Head of caudate nucleus (tissue), 42 donors: ENCODE data around the gene LSM7.
A peak's percentile ranks its signal among the peaks of the same experiment; 100 is the strongest.

Experiments used
- DNase-seq, 42 donors: peaks; one replicate each; pipeline versions ENCODE4 v3.0.0 to v3.0.0-alpha.2; 2020 to 2021; ENCODE audit warnings: mixed read lengths in 7 of 42
- intact Hi-C: fragments of 100-400 bp; cut with DNase I; formaldehyde crosslinking; loops from one replicate; pipeline ENCODE4 v1.15.0; 2022

Gene LSM7

DNA sequence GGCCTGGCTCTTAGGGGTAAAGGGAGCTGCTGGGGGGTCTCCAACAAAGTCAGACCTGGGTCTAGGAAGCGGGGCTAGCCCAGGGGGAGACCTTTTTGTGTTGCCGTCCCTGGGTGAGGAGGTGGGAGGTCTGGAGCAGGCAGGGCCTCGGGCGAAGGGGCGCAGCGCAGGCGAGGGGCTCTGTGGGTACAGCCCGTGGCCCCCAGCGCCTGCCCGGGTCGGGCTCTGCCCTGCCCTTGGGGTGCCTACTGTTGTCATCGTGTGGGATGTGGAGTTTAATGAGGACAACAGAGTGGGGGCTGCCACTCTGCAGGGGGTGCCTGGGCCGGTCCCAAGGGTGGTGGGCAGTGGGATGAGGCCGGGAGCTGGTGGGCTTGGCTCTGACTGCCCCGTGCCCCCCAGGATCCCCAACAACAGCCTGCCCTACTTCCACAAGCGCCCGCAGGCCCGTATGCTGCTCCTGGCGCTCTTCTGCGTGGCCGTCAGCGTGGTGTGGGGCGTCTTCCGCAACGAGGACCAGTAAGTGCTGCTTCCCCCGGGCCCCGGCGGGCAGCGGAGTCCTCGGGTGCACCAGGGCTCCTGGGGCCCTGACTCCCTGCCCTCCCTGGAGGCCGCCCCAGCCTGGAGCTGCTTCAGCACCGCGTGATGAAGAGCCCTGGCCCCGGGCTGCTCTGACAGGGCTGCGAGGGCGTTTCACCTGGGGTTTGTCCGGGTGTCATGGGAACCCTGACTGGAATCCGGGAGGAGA is 12.3 kb upstream of the LSM7 start:
- DNase-seq = no peak
- intact Hi-C loops = no loop called here

DNA sequence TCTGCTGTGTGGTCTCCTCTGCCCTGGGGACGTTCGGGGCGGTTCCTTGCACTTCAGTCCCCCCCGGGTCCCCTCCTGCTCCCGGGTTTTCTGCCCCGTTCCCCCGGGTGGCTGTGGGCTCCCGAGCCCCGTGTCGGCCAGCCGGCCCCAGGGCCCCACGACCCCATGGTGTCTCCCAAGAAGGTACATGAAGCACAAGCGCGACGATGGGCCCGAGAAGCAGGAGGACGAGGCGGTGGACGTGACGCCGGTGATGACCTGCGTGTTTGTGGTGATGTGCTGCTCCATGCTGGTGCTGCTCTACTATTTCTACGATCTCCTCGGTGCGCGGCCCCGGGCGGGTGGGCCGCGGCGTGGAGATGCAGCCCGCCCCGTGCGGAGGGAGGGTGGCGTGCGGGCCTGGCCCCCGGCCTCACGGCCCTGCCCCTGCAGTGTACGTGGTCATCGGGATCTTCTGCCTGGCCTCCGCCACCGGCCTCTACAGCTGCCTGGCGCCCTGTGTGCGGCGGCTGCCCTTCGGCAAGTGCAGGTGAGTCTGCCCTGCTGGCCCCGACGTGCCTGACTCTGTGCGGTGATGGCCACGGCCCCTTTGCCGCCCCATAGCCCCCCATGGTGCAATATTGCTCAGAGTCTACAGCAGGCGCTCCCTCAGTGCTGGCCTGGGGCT is 11.4 kb upstream of the LSM7 start:
- no peak for DNase-seq
- intact Hi-C loops = no loop called here

DNA sequence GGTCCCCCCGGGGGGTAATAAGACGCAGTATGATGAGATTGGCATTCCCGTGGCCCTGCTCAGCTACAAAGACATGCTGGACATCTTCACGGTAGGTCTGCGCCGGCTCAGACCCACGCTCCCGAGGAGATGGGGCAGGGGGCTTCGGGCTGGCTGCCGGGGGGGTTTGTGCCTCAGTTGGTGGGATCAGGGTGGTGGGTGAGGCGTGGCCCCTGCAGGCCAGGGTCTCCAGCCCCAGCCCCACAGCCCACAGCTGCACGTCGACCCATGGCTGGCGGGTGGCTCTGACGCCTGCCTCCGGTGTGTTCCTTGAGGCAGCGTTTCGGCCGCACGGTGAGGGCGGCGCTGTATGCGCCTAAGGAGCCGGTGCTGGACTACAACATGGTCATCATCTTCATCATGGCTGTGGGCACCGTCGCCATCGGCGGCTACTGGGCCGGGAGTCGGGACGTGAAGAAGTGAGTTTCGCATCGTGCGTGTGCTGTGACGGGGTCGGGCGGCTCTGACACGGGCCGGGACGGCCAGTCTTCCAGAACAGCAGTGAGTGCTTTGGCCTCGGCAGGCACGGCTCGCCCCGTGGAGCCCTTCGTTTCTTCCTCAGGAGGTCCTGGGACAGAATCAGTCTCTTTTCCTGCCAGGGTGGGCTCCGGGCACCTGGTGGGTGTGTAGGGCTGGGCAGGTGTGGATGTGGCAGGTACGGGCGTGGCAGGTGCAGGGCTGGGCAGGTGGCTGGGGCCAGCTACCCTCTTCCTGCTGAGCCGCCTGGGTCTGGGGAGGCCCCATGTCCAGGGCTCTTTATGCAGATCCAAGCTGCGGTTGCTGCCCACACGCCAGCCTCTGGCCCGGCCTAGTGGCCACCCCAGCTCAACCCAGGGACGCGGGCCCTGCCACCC is 10.6 kb upstream of the LSM7 start:
- no peak for DNase-seq
- intact Hi-C loops = no loop called here

DNA sequence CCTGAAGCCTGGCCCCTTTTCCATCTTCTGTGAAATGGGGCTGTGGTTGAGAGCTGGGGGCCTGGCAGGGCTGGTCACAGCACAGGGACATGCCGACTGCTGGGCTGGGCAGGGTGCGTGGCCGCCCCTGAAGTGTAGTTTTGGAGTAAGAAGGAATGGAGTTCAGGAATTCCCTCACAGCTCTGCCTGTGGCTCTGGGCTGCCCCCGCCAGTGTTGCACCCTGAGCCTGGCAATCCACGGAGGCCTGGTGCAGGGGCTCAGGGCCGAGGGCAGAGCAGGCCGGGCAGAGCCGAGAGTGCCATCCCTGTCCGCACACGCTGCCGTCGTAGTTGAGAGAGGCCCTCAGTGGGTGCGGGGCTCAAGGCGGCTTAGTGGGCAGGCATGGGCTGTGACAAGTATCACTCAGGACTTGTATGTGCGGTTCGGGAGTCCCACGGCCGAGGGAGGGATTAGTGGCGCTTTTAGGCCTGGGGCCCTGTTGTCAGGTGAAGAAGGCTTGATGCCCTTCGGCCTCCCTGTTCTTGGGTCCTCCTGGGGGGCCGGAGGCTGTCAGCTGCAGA is 9.7 kb upstream of the LSM7 start:
- no peak for DNase-seq
- intact Hi-C loops = no loop called here

DNA sequence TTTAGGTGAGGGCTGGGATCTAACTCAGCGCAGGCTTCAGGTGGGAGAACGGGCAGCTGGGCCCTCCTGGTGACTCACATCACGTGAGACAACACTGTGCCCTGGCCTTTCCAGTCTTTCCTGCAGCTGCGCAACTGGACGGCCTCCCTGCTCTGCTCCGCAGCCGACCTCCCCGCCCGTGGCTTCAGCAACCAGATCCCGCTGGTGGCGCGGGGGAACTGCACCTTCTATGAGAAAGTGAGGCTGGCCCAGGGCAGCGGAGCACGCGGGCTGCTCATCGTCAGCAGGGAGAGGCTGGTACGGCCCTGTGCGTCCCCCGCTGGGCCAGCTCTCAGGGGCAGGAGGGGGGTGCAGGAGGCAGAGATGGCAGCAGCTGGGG is 8.9 kb upstream of the LSM7 start:
- intact Hi-C loops = no loop called here
- peak; percentile 38 to 90 (median 70) for DNase-seq

DNA sequence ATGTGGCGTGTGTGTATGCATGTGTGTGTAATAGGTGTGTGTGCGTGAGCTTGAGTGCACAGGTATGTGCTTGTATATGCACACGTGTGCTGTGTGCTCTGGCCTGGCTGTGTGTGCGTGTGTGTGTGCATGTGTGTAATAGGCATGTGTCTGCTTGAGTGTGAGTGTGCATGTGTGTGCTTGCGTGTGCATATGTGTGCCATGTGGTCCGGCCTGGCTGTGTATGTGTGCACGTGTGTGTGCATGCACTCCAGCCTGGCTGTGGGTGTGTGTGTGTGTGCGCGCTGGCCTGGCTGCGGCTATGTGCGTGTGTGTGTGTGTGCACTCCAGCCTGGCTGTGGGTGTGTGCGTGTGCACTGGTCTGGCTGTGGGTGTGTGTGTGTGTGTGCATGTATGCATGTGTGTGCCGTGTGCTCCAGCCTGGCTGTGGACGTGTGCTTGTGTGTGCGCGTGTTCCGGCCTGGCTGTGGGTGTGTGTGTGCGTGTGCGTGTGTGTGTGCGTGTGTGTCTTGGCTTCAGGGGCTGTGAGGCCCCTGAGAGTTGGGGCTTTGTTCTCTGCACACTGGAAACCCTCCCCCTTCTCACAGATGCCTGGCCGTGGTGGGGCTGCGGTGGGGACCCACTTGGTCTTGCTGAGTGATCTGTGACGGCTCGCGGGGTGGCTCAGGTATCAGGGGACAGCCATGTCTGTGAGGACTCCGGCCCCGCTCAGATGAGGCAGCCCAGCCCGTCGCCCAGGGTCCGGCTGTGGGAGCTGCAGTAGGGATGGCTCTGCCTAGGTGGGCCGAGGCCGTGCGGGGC is 8.3 kb upstream of the LSM7 start:
- intact Hi-C loops = no loop called here

DNA sequence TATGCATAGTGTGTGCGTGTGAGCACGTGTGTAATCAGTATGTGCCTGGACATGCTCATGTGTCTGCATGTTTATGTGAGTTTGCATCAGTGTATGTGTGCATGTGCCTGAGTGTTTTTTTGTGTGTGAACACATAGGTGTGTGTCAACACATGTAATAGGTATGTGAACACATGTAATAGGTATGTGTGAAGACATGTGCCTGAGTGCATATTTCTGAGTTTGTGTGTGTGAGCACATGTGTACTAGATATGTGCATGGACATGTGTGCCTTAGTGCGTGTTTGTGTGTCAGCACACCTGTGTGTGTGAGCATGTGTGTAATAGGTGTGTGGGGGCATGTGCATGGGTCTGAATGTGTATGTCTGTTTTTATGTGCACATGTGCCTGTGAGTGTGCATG is 7.5 kb upstream of the LSM7 start:
- no peak for DNase-seq
- intact Hi-C loops = no loop called here

More for the DNA sequence above, 8.3 kb upstream of the LSM7 start:
- DNase-seq = no peak

DNA sequence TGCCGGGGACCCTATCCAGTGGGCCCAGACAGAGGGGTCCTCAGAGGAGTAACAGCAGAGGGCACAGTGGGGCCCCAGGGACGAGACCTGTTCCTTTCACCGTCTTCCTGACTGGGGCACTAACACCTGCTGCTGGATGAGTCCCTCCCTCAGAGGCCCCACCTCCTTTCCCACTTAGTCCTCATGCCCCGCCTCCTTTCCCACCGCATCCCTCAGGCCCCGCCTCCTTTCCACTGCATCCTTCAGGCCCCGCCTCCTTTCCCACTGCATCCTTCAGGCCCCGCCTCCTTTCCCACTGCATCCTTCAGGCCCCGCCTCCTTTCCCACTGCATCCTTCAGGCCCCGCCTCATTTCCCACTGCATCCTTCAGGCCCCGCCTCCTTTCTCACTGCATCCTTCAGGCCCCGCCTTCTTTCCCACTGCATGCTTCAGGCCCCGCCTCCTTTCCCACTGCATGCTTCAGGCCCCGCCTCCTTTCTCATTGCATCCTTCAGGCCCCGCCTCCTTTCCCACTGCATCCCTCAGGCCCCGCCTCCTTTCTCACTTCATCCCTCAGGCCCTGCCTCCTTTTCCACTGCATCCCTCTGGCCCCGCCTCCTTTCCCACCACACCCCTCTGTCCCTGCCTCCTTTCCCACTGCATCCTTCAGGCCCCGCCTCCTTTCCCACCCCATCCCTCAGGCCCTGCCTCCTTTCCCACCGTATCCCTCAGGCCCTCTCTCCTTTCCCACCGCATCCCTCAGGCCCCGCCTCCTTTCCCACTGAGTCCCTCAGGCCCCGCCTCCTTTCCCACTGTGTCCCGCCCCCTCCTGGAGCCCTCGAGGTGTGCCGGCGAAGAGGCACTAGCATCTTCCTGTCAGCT is 6.8 kb upstream of the LSM7 start:
- intact Hi-C loops = loop anchor here (5.0 kb wide), 1 partner anchor 47 kb away; no protein-coding TSS in a partner anchor
- DNase-seq = no peak

DNA sequence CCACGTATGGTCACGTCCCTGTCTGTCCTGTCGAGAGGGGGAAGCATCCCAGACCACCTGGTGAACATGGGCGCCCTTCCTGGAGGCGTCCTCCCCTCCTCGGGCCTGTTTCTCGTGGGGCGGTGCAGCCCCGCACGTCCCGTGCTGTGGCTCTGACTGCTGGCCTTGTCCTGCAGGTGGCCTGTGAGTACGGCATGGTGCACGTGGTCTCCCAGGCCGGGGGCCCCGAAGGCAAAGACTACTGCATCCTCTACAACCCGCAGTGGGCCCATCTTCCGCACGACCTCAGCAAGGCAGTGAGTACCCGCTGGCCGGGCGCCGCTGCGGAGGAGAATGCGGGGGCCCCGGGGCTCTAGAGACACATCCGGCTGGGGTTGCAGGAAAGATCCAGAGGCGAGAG is 6.0 kb upstream of the LSM7 start:
- DNase-seq = no peak
- intact Hi-C loops = loop anchor here (5.0 kb wide), 1 partner anchor 48 kb away; no protein-coding TSS in a partner anchor

DNA sequence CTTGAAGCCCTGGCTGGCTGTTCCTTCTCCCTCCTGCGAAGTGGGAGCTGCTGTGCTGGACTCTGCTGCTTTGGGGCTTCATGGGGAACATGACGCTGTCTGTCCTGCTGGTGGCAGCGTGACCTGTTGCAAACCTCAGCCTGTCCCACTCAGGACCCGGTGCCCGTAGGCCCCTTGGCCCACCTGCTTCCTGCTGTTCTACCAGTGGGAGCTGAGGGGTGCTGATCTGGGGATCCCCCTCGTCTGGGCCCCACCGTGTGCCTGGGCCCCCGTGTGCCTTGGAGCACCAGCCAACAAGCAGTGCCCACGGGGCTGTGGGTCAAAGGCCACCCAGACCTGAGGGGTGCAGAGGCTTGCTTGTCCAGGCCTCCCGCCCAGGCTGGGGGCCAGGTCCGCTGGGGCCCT is 5.4 kb upstream of the LSM7 start:
- peak in 4 of 42 donors; percentile 32 to 47 (median 45) for DNase-seq

DNA sequence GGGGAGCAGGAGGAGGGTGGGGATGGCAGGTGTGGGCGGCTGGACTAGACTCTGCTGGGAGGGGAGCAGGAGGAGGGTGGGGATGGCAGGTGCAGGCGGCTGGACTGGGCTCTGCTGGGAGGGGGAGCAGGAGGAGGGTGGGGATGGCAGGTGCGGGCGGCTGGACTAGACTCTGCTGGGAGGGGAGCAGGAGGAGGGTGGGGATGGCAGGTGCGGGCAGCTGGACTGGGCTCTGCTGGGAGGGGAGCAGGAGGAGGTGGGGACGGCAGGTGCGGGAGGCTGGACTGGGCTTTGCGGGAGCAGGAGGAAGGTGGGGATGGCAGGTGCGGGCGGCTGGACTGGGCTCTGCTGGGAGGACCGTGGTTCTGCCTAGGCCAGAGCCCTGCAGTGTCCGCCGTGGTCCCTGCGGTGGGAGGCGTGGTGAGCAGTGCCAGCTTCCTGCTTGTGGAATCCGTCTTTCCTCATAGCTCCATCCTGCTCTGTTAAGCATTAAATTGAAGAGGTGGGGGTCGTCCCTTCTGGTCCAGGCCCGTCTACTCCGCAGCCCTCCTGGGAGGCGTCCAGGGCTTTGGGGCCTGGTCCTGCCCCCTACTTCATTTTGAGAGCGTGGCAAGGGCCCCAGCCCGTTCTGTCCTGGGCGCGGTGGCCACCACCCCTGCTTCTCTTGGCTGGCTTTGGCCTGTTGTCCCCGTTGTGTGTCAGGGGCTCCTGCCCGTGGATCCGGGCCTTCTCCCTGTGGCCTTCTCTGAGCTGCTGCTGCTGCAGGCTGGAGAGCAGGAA is 4.8 kb upstream of the LSM7 start:
- intact Hi-C loops = loop anchor here (5.0 kb wide), 1 partner anchor 49 kb away; no protein-coding TSS in a partner anchor

More for the DNA sequence above, 5.4 kb upstream of the LSM7 start:
- intact Hi-C loops = loop anchor here (5.0 kb wide), 1 partner anchor 48 kb away; no protein-coding TSS in a partner anchor

DNA sequence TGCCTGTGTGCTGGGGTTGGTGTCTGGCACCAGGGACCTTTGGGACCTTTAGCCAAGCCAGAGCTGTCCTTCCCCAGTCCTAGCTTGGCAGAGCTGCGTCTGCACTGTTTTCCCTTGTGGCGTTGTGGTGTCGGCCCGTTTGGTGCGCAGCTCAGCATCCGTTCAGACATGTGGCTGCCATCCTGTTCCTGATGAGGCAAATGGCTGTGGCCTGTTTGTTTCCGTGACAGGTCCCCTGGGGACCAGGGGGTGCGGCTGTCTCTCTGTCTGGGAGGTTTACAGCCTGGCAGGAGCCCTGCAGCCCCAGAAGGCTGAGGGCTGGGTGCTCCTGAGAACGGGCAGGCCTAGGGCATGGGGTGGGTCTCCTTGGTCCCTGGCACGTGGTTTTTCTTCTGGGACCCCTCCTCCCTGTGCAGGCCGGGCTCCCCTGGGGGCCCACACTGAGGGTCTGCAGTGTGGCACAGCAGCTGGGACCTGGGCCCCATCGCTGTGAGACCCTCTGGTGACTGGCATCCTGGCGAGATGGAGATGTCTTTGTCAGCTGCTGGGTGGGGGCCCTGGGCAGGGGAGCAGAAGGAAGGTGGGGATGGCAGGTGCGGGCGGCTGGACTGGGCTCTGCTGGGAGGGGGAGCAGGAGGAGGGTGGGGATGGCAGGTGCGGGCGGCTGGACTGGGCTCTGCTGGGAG is 4.1 kb upstream of the LSM7 start:
- intact Hi-C loops = loop anchor here (5.0 kb wide), 1 partner anchor 50 kb away; no protein-coding TSS in a partner anchor
- DNase-seq = no peak

More for the DNA sequence above, 4.8 kb upstream of the LSM7 start:
- no peak for DNase-seq

DNA sequence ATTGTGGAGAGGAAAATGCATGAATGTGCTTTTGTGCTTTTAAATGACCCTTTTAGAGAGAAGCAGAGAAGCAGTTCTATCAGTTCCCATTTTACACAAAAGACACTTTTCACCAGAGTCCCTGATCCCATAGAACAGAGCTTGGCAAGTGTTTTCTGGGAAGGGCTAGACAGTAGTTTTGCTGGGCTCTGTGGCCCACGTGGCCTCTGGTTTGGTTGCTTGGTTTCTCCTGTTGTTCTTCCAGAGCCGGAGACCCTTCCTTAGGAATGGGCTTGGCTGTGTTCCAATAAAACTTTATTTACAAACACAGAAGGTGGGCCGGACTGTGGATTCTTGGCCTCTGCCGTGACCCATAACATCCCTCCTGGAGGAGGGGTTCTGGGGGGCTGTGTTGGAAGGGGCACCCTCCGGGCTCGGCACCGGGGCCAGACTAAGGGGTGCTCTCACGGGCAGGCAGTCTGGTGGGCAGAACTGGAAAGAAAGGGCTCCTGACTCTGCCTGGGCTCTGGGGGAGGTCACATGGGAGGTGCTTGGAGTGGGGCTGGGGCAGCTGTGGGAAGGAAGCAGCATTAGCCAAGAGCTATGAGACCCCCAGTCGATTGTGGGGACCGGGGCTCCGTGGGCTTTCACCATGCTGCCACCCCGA is 3.3 kb upstream of the LSM7 start:
- peak in 18 of 42 donors; percentile 38 to 75 (median 52) for DNase-seq
- intact Hi-C loops = loop anchor here (5.0 kb wide), 1 partner anchor 51 kb away; no protein-coding TSS in a partner anchor

DNA sequence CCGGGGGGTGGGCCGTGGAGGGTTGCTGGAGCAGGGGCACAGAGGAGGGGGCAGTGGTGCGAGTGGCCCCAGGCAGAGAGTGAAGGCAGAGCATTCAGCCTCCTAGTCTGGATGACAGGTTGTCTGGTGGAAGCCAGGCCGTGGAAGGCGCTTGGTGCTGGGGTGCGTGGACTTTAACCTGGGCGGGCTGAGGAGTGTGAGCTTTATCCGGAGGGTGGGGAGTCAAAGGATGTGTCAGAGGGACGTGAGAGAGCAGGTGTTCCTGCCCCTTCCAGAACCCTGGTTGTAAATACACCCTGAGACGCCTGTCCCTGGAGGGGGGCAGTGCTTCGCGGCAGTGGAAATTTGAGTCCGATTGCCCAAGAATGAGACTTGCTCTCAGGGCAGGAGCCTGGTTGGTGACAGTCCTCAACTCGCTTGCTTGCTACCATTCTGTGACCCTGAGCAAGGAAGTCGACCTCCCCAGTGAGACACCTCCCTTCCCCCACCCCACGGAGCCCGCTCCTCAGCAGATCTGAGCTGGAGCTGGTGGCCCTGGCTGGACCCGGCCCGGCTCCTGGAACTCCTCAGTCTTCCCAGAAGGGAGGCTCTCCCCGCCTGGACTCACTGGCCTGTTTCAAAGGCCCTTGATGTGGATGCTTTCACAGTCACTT is 2.4 kb upstream of the LSM7 start:
- DNase-seq = peak in 2 of 42 donors; percentile 29 to 51

DNA sequence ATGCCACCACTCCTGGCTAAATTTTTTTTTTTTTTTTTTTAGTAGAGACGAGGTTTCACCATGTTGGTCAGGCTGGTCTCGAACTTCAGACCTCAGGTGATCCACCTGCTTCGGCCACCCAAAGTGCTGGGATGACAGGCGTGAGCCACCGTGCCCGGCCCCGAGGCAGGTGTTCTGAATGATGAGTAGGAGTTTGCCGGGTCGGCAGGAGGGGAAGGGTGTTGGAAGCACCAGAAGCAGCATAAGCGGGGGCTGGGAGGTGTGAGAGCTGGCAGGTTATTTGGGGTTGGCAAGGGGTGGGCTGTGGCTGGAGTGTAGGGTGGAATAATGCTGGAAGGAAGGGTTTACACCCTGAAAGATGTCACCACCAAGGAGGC is 1.9 kb upstream of the LSM7 start:
- intact Hi-C loops = loop anchor here (5.0 kb wide), 1 partner anchor 52 kb away; no protein-coding TSS in a partner anchor
- no peak for DNase-seq

More for the DNA sequence above, 2.4 kb upstream of the LSM7 start:
- intact Hi-C loops = loop anchor here (5.0 kb wide), 1 partner anchor 52 kb away; no protein-coding TSS in a partner anchor
